Measurements from ENCODE around the gene XPO4.

- no peak for TF ChIP-seq CTCF (IDR thresholded peaks at IDR 0.05)
- TF ChIP-seq POLR2A (IDR thresholded peaks at IDR 0.05) = no peak
Measured at GRCh38 chr13:20873348-20873747, 29.2 kb downstream of the XPO4 start.

All from heart left ventricle (tissue), 13 donors.